Fibroblast of skin of left biceps (primary cell): ENCODE measurements around the gene GZMM.

ENCODE experiments used
- DNase-seq, 2 experiments: peaks; one replicate each; pipeline ENCODE4 v3.0.0-alpha.2; 2013; ENCODE audit warnings: low read depth in 2 of 2

GZMM gene

GRCh38 chr19:535017-535835 lies 8.6 kb upstream of the GZMM start:
- no peak for DNase-seq

GRCh38 chr19:536031-536880 lies 7.6 kb upstream of the GZMM start:
- no peak for DNase-seq

GRCh38 chr19:536881-537404 lies 6.9 kb upstream of the GZMM start:
- DNase-seq: no peak

- no peak for DNase-seq
Observed at GRCh38 chr19:538641-539428, 5.0 kb upstream of the GZMM start.

- no peak for DNase-seq
Observed at GRCh38 chr19:539429-540030, 4.3 kb upstream of the GZMM start.

GRCh38 chr19:540867-541637 lies 2.8 kb upstream of the GZMM start:
- DNase-seq: no peak

- DNase-seq: no peak
Observed at GRCh38 chr19:541699-542098, 2.2 kb upstream of the GZMM start.

GRCh38 chr19:542173-542866 lies 1.5 kb upstream of the GZMM start:
- DNase-seq: no peak

GRCh38 chr19:547117-547516 lies 3.3 kb downstream of the GZMM start:
- DNase-seq: no peak

- no peak for DNase-seq
Observed at GRCh38 chr19:547836-548720, 4.2 kb downstream of the GZMM start.

- no peak for DNase-seq
Observed at GRCh38 chr19:548886-549830, 5.3 kb downstream of the GZMM start.

GRCh38 chr19:554817-555216 lies 11.0 kb downstream of the GZMM start:
- DNase-seq: no peak

GRCh38 chr19:555474-555808 lies 11.6 kb downstream of the GZMM start:
- no peak for DNase-seq

- DNase-seq: no peak
Observed at GRCh38 chr19:556611-557382, 12.9 kb downstream of the GZMM start.

- no peak for DNase-seq
Observed at GRCh38 chr19:558770-559439, 15.1 kb downstream of the GZMM start.

- no peak for DNase-seq
Observed at GRCh38 chr19:560121-560520, 16.3 kb downstream of the GZMM start.

- no peak for DNase-seq
Observed at GRCh38 chr19:566403-566802, 22.6 kb downstream of the GZMM start.
